ENCODE data around the gene RPL4. TPM values are rescaled to one million over a fixed set of nuclear protein-coding genes. Genes with fewer than 3 reads are reported as not detected.

The RPL4 gene
- total and polyA plus RNA-seq, 9 of the 15 experiments (the other 6 are each of a cell fraction or from before 2014, with no cell fraction given) = 2,055 to 7,760 (median 5,069) TPM

DNA sequence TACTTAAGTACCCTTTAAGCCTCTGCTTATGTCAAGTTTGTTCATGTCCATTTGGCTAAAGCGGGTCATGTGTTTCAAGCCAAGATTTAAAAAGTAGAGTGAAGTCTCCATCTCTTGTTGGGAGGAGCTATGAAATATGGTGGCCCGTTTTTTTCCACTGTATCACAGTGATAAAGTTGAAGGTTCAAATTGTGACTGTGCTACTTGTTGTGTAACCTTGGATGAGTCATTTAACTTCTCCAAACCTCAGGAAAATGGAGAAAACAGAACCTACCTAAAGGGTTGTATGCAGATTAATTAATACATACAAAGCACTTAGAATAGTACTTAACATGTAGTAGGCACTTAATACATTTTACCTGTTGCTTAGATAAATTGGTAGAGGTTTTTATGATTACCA, 50.5 kb downstream of the RPL4 start:
- Histone ChIP-seq H3K9me3 (replicated peaks; ENCODE audit: control insufficient read depth, insufficient read depth, low read depth, low read length) (no peaks in the 10 kb centered on the region; the same call in 1 of the 2 replicates), H3K9me1 (ENCODE audit: control insufficient read depth, insufficient read depth, low read length) (no peaks in the 10 kb centered on the region), H3K27ac (ENCODE audit: extremely low read depth, low read depth, low read length) (no peak overlapping the region), H3K36me3 (ENCODE audit: control insufficient read depth, insufficient read depth, low read length) (peaks cover 18% of the 10 kb centered on the region; the same call in 1 of the 3 replicates), H3K4me3 (no peak overlapping the region), H4K20me1 (replicated peaks; ENCODE audit: control insufficient read depth, insufficient read depth, low read length) (no peaks in the 10 kb centered on the region), H2AFZ (ENCODE audit: low read depth, low read length) (no peak overlapping the region), H3K79me2 (ENCODE audit: control insufficient read depth, insufficient read depth, low read length) (no peaks in the 10 kb centered on the region), H3K4me1 (replicated peaks in 1 of 2; ENCODE audit: control insufficient read depth in 2 of 2, insufficient read depth in 2 of 2, low read length in 2 of 2) (no peaks in the 10 kb centered on the region), H3K4me2 (ENCODE audit: insufficient read depth, low read length) (no peak overlapping the region), H3K27me3 (ENCODE audit: control insufficient read depth in 2 of 2, insufficient read depth in 2 of 2, low read length in 2 of 2) (no peaks in the 10 kb centered on the region), H3K9ac (ENCODE audit: insufficient read depth in 1 of 2, low read depth in 2 of 2, low read length in 2 of 2) (no peak overlapping the region)
- no TSS peak for BruUV-seq (replicated peaks)
- intact Hi-C loops (cut with micrococcal nuclease) = no loop called here
- no peak for DNase-seq (ENCODE audit: extremely low read depth in 1 of 4, low spot score in 3 of 4)
- in situ Hi-C loops (cut with MboI) = no loop called here
- POLR2A ChIA-PET = interaction anchor here (1.1 to 1.2 kb wide), 2 partner anchors 19 to 35 kb away, joined by 3 read pairs; no protein-coding TSS in a partner anchor
- WGBS (ENCODE audit: insufficient coverage, low coverage, missing lambda C conversion rate) = 48% methylated on average over 2 of the region's 2 CpGs
- FAIRE-seq = no peak
- CTCF ChIA-PET (ENCODE audit: low intra/inter-chr PET ratio) = interaction anchor here (0.6 kb wide), 1 partner anchor 110 kb away, joined by 4 read pairs; no protein-coding TSS in a partner anchor
- no peak for ATAC-seq
- TF ChIP-seq ZKSCAN1 (IDR thresholded peaks at IDR 0.05; ENCODE audit: low read depth, low read length) = no peak
- TF ChIP-seq JUND (IDR thresholded peaks at IDR 0.05; ENCODE audit: borderline replicate concordance, low read depth, low read length) = no peak
- no peak for TF ChIP-seq JUND (tag; IDR thresholded peaks at IDR 0.05; ENCODE audit: borderline replicate concordance, low read depth, low read length)
- no peak for TF ChIP-seq NCOR1 (IDR thresholded peaks at IDR 0.05)
- no peak for TF ChIP-seq CSDE1 (IDR thresholded peaks at IDR 0.05)
- TF ChIP-seq ZNF57 (CRISPR knock-in tag; IDR thresholded peaks at IDR 0.05) = no peak
- TF ChIP-seq, protein P1, sequence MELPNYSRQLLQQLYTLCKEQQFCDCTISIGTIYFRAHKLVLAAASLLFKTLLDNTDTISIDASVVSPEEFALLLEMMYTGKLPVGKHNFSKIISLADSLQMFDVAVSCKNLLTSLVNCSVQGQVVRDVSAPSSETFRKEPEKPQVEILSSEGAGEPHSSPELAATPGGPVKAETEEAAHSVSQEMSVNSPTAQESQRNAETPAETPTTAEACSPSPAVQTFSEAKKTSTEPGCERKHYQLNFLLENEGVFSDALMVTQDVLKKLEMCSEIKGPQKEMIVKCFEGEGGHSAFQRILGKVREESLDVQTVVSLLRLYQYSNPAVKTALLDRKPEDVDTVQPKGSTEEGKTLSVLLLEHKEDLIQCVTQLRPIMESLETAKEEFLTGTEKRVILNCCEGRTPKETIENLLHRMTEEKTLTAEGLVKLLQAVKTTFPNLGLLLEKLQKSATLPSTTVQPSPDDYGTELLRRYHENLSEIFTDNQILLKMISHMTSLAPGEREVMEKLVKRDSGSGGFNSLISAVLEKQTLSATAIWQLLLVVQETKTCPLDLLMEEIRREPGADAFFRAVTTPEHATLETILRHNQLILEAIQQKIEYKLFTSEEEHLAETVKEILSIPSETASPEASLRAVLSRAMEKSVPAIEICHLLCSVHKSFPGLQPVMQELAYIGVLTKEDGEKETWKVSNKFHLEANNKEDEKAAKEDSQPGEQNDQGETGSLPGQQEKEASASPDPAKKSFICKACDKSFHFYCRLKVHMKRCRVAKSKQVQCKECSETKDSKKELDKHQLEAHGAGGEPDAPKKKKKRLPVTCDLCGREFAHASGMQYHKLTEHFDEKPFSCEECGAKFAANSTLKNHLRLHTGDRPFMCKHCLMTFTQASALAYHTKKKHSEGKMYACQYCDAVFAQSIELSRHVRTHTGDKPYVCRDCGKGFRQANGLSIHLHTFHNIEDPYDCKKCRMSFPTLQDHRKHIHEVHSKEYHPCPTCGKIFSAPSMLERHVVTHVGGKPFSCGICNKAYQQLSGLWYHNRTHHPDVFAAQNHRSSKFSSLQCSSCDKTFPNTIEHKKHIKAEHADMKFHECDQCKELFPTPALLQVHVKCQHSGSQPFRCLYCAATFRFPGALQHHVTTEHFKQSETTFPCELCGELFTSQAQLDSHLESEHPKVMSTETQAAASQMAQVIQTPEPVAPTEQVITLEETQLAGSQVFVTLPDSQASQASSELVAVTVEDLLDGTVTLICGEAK (IDR thresholded peaks at IDR 0.05) = peak; percentile 56; the same call in 1 of the 2 replicates
- TF ChIP-seq, protein P1 (CRISPR knock-in tag; IDR thresholded peaks at IDR 0.05) = peak; percentile 39; the same call in 1 of the 2 replicates
- no peak for TF ChIP-seq ZNF12 (CRISPR knock-in tag; IDR thresholded peaks at IDR 0.05)
- peak; percentile 34; the same call in 1 of the 2 replicates for TF ChIP-seq CEBPB (tag; IDR thresholded peaks at IDR 0.05)
- TF ChIP-seq IFI16 (CRISPR knock-in tag; IDR thresholded peaks at IDR 0.05) = no peak
- TF ChIP-seq, protein P2, sequence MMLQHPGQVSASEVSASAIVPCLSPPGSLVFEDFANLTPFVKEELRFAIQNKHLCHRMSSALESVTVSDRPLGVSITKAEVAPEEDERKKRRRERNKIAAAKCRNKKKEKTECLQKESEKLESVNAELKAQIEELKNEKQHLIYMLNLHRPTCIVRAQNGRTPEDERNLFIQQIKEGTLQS (IDR thresholded peaks at IDR 0.05) = peak; percentile 45
- TF ChIP-seq, protein P2 (CRISPR knock-in tag; conservative IDR thresholded peaks at IDR 0.05) = no peak
